GM18511 (cell line): Measurements from ENCODE around the gene MPRIP.

ENCODE experiments used
- ATAC-seq: cut with Tn5 transposase; IDR thresholded peaks from one replicate; pipeline ENCODE4 v1.9.1; 2021; ENCODE audit warnings: mild to moderate bottlenecking, moderate library complexity; ENCODE audit not compliant: unreplicated experiment

The MPRIP gene

DNA sequence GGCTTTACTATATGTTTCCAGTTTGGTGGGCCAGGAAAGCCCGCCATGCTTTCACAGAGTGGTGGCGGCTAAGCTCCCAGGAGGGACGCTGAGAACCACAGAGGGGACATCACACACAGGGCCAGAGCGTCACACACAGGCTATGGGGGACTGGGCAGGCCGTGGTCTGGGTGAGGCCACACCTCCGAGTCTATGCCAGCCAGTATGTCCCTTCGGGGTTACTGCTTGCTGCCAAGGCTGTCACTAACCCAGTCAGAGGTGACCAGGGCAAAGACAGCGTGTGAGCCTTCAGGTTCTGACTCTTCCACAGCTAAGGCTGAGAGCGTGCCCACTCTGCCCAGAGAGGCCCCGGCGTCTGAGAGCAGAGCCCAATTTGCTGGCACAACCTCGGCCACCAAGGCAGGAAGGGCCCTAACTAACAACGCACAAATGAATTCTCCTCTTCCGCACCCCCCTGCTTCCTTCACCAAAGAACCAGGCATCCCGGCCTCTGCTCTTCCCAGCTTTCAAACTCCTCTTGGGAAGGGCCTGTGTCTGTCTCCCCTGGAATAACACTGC, 161.0 kb downstream of the MPRIP start:
- no peak for ATAC-seq

DNA sequence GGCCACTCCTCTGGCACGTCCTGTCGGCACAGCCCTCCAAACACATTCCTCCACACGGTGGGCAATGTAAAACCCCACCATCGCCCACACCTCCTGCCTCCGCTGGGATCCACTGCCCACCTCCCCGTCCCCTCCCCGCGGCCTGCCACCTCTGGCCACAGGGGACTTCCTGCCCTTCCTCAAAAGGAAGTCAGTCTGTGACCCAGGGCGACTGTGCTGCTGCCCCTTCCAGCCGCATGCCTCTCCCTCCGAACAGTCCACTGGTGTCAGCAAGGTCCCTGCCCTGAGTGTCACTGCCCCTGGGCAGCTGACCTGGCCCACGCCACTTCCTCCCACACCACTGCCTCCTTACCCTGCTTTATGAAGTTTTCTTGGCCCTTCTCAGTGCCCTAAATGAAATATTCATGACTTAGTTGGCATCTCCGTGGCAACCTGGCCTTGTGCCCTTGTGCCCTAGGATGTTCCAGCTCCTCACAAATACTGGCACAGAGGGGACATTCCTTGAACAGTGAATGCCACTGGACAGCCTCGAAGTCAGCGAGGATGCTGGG, 161.9 kb downstream of the MPRIP start:
- no peak for ATAC-seq

DNA sequence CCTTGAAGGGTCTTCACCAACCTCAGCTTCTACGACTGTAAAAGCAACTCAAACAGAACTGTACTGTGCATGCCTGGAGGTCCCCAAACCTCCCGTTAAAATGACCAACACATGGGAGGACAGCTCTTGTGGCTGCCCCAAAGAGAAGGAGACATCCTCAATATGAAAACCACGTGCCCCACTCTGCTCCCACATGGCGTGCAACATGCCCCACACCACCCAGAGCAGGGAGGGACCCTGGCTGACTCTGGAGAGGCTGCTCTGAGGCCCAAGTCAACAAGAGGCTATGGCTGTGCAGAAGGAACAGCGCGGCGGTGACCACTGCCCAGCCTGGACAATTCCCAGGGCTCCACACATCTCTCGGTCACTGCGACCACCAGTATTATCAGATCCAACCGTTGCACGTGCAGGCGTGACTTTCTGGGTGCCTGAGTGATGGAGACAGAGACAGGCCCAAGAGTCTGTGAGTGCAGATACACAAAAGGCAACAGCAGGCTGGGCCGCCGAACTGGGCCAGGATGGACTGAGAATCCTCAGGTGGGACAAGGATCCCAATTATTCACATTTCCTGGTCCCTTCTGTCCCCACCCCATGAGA, 162.5 kb downstream of the MPRIP start:
- no peak for ATAC-seq

DNA sequence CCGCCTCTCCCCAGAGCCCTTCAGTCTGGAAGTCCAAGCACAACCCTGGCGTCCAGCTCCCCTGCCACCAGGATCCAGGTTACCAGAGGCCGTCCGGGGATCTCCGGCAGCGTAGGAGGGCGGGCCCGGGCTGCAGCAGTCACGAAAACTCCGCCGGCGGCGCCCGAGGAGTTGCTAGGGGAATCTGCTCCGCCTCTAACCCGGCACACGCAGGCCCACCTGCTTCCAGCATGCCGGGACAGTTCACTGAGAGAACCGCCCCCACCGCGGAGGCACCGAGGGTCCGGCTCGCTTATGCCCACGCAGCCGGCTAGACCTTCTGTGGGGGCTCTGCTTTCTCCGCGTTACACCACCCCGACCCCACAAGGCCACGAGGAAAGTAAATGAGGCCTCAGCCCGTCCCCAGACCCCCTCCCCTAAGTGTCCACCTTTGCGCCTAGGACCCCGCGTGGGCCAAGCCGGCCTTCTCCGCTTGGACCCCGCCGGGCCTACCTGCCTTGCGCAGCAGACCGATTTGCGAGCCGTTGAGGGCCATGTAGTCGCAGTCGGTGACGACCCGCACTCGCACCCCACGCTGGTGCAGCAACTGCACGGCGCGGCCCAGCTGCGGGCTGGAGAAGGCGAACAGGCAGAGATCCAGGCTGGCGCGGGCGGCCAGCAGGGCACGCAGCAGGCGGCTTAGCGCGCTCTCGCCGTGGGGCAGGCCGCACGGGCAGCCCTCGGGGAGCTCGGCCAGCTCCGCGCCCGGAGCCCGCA, 163.3 kb downstream of the MPRIP start:
- peak; percentile 54 for ATAC-seq

DNA sequence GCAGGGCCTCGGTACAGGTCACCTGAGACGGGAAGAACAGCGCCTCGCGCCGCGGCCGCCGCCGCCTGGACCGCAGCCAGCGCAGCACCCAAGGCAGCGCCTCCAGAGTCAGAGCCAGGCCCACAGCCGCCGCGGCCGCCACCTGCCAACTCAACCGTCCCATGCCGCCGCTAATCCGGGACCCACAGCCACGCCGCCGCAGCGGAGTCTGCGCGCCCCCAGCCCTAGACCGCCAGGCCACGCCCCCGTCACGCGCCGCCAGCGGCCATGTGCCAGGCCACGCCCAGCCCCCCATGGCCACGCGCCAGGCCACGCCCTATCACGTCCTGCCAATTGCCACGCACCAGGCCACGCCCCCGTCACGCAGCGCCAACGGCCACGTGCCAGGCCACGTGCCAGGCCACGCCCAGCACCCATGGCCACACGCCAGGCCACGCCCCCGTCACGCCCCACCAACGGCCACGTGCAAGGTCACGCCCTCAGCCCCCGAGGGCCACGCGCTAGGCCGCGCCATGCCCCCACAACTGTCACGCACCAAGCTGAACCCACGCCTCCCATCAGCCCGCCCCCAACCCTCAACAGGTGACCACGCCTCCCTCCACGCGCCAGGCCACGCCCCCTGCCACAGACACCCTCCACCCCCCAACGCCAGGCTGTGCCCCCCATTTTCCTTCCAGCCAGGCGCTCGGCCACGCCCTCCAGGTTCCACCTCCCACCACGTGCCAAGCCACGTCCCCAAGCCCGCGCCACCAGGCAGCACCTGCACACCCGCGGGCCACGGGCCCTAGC, 164.1 kb downstream of the MPRIP start, which contains the start of gene PLD6:
TSS of gene PLD6 (minus strand) at position 210 of the 789 bp plus-strand sequence. CDS start at position 163, 47 bp downstream.
- ATAC-seq = peak; percentile 73

DNA sequence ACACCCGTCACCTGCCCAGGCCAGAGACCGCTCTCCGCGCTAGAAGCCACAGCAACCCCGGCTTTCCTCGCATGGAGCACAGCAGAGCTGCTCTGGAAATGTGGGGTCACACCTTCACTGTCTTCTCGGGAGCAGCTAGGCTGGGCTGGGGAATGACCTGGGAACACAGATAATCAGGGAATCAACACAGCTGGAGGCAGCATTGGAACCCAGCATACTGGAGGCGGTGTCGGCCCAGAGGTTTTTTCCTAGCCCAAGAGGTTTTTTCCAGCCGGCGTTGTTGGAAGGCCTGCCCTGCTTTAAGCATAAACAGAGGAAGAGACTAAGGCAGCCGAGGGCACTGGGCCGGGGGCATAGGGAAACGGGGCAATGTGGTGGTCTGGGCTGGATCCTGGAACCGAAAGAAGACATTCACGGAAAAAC, 164.7 kb downstream of the MPRIP start:
- ATAC-seq = no peak

DNA sequence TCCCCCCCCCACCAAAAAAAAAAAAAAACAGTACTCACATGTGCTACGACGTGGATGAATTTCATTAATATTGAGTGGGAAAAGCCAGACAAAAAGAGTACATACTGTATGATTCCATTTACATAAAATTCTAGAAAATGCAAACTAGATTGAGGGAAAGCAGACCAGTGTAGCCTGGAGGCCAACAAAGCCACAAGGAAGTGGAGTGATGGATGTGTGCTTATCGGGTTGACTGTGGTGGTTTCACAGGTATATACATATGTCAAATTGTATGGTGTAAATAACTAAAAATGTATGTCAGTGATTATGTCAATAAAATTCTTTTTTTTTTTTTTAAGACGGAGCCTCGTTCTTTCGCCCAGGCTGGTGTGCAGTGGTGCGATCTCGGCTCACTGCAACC, 165.7 kb downstream of the MPRIP start:
- no peak for ATAC-seq

DNA sequence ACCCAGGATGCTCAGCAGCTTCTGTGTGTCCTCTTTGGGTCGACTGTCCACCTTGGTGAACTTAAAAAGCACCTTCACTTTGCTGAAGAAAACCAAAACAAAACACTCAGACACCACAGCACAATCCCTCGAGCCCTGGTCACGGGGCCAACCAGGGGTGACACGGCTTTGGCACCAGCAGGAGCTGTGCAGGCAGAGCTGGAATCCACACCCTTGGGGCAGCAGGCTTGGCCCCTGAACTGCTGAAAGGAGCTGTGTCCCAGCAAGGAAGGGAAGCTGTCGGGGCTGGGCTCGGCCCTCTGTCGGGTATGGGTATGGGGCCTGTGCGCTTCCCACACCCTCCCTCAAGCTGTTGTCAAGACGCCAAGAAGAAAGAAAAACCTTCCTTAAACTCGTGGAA, 171.5 kb downstream of the MPRIP start:
- ATAC-seq = no peak

DNA sequence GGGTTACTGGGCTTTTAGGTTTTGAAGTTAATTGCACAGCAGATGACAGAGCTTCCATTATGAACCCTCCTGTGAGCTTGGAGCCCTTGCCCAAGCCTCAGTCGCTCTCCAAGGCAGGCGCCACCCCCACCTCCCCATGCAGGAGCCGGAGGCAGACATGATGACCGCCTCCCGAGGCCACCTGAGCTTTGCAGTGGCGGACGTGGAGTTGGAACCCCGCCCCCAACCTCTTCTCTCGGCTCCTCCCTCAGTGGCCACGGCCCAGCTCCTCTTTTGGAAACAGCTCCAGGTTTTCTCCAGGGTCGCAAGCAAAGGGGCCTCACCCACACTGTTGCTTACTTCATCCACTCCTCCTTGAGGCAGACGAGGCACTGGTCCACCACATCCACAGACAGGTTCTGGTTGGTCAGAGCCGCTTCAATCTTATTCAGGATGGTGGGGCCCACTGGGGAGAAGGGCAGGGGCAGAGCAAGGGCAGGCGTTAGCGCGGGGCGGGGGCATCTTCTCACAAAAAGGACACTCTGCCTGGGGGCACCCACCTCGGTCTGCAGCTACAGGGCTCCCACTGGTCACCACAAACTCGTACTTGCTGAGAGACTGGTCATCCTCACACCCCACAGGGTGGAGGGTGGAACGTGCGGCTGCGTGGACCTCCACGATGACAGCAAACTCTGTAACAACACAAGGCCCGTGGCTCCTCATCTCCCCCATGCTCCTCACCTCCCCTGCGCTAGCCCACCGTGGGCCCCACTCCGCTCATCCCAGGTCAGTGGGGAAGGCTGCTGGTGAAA, 172.6 kb downstream of the MPRIP start:
- ATAC-seq = no peak

DNA sequence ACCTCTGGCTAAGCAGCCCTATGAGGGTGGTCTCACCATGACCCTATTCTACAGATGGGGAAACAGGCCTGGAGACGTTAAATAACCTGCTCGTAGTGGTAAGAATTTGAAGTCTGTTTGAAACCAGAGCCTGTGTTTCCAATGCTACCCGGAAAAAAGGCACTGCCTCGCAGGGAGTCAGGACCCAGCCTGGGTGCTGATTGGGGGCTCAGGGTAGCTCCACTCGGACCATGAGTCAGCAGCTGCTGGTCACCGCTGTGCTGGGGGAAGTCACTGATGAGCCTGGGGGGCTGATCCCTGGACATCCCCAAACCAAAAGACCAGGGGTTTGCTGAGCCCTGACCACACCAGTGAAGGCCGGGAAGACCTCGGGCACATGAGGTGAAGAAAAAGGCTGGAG, 173.3 kb downstream of the MPRIP start:
- no peak for ATAC-seq

DNA sequence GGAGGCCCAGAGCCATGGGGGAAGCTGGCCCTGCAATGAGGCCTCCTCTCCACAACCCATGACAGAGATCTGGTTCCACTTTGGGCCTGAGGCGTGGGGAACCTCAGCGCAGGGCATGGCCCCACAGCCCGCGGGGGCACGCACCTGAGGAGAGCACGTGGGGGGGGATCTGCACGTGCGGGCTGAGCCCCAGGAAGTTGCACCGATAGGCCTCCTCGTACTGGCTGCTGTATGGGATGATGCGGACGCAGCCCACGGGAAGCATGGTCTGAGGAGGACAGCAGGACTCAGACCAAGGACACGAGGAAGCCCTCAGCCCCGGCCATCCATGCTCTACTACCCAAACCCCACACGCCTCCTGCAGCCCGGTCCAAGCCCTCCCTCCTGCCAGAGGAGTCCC, 174.0 kb downstream of the MPRIP start:
- no peak for ATAC-seq

DNA sequence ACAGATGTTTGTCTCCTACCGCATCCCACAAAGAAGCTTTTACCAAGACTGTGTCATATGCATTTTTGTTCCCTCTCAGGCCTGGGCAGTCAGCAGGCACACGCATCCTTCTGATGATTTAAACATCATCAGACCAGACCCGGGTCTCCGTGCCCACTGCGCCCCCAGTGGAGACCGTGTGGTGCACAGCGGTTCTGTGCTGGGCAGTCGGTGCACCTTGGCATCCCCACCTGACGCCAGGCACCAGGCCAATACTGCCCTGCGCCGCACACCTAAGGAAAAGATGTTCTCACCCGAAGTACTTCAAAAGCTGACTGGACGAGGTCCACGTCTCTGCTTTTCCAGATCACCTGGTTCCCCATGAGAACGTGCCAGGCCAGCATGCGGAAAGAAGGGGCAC, 174.5 kb downstream of the MPRIP start:
- no peak for ATAC-seq

DNA sequence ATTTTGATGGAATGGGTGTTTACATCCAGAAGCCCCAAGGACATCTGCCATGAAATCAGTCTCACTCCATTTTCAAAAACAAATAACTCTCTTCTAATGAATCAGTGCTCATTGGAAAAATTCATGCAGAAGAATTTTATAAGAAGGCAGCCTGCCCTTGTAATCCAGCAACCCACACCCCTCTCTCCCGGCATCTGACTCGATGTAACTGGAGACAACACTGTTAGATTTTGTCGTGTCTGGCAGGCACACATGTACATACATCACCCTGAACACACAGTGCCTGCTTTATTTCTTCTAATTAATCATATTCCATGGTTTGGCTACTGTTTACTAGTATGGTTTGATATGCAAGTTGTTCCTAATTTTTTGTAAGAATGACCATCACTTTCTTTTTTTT, 175.7 kb downstream of the MPRIP start:
- no peak for ATAC-seq

DNA sequence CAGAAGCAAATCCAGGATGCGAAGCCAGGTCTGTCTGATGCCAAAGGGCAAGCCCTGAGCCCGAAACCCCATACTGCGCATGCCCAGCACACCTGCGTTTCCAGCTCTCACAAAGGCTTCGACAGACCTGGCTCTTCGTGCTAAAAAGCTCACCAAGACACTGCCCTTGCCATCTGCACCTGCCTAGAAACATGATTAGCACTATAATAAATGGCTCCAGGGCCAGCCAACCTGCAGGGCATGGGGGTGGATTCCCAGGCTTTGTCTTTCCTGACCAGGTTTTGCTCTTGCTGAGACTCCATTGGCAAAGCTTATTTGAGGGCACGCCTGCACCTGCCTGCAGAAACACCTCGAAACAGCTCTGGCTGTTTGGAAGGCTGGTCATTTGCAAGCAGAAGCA, 178.3 kb downstream of the MPRIP start:
- no peak for ATAC-seq

DNA sequence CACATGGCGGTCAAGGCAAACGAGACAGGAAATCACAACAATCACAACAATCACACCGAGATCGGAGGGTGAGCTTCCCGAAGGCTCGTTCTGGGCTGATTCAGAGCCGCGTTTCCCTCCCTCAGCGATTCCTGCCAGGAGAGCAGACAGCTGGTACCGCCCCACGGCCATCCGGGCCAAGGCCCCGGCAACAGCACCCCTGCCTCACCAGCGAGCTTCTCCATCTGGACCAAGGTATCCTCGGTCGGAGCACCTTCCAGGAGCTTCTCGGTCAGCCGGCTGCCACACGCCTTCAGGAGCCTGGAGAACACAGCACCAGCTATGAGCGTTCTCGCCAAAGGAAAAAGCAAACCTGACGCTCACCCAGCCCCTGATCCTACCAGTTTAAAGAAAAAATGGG, 179.1 kb downstream of the MPRIP start:
- no peak for ATAC-seq

DNA sequence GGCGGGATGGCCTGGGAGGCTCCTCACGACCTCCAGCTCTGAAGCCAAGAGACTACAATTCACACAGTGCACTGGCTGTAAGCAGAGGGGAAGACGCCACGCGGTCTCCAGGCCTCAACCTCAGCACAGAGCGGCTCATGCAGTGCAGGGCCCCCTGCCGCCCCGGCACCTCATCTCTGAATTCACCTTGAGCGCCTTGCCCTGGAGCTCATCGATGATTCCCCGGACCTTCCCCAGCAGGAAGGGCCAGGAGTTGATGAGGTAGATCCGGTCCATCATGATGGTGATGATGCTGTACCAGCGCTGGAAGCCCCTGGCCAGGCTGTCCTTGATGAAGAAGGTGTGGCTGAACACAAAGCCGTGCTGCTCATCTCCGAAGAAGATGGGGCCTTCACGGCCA, 181.5 kb downstream of the MPRIP start:
- no peak for ATAC-seq

DNA sequence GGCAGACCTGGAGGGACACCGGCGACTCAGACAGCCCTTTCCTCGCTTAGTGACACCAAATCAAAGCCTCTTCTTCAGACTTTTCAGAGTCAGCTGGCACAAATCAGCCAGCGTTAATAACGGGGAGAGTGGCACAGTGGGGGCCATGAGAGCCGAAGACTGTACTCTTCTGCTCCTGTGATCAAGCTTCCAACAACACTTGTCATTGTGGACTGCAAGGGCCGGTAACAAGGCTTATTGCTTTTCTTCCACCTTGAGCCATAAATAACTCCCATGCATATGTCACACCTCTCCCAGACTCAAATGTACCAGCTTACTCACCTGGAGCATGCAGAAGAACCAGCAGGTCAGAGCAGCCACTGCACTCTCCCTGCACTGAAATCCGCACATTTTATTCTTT, 181.9 kb downstream of the MPRIP start:
- ATAC-seq = no peak

DNA sequence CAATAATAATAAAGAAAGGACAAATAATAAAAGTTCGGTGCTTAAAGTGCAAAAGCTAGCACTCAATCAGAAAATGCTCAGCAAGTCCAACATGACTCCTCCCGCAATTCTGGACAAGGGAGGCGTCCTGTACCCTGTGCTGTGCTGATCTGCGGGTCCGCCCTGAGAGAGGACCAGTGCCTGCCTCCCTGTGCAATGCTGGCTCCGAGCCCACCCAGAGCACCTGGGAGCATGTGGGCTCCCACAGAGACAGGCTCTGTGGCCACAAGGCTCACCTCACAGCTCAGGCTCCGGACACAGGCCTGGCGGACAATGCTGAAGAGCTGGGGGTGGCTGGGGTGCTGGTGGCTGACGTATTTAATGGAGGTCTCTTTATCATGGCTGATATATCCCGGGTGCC, 183.6 kb downstream of the MPRIP start:
- ATAC-seq = no peak

DNA sequence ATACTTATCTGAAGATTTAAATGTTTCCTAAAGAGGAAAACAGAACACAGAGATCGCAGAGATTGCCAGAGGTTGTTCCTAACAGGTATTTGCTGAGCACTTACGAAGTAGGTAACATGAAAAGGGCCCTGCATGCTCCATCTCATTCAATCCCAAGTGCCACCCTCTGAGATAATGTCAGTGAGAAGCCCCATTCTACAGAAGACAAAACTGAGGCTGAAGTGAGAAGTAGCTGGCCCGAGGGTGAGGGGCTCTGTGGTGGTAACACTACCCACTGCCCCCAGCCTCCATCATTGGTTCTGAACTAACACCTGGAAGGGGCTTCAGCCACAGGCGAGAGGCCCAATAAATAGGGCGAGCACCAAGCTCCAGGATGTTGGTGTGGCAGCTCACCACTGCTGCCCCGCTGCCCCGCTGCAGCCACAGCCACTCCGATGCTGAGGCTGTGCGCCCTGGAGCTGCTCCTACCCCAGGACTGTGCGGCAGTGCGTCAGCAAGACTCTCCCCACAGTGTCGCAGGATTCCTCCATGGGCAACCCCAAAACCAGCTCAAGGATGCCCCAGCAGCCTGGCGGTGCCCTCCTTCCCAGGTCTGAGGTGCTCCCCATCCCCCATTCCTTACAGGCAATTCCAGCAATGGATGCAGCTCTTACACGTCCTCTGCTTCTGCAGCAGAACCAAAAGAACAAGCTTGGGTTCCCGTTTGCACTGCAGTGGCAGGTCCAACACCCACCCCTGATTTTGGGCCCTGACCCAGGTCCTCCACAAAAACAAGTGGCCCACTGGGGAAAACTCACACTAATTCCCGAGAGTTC, 184.4 kb downstream of the MPRIP start:
- ATAC-seq = no peak
